ENCODE data around the gene USP14.

USP14 gene

DNA sequence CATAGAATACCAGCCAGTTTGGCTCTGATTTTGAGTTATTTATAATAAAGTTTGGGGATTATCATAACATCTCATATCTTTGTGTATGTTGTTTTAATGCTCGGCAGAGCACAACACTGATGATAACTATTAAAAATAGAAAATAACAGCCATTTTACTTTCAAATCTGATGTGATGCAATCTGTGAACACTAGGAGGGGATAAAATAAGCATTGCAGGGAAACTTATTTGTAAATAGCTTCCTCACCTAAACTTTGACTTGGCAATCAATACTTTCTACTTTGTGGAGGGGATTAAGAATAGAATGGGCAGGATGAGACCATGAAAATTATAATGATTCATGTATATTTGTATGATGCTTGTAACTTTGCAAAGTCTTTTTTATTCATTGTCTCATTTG, 54.4 kb downstream of the USP14 start:
- H3K27ac ChIP-seq (ENCODE audit: low read length), result no peak overlapping the region
- no peak overlapping the region for H3K4me3 ChIP-seq (ENCODE audit: low read depth in 1 of 2, low read length in 2 of 2)
- H3K9me3 ChIP-seq (ENCODE audit: control insufficient read depth in 1 of 2, low read length in 2 of 2), result no peaks in the 10 kb centered on the region
- peaks cover 47 to 68% of the 10 kb centered on the region in 2 donors for H3K36me3 ChIP-seq (ENCODE audit: control insufficient read depth in 1 of 2, insufficient read depth in 2 of 2, low read length in 2 of 2)
- no peaks in the 10 kb centered on the region for H3K27me3 ChIP-seq (ENCODE audit: low read depth, low read length)
- H3K4me1 ChIP-seq (ENCODE audit: control insufficient read depth in 1 of 2, insufficient read depth in 2 of 2, low read length in 2 of 2), result peaks cover 0 to 4% of the 10 kb centered on the region in 2 donors

- Histone ChIP-seq H3K27ac (ENCODE audit: low read length) (no peak overlapping the region), H3K27me3 (ENCODE audit: low read depth, low read length) (no peaks in the 10 kb centered on the region), H3K4me3 (ENCODE audit: low read depth in 1 of 2, low read length in 2 of 2) (no peak overlapping the region), H3K36me3 (ENCODE audit: control insufficient read depth in 1 of 2, insufficient read depth in 2 of 2, low read length in 2 of 2) (peaks cover 54 to 75% of the 10 kb centered on the region in 2 donors), H3K4me1 (ENCODE audit: control insufficient read depth in 1 of 2, insufficient read depth in 2 of 2, low read length in 2 of 2) (peaks cover 0 to 4% of the 10 kb centered on the region in 2 donors), H3K9me3 (ENCODE audit: control insufficient read depth in 1 of 2, low read length in 2 of 2) (no peaks in the 10 kb centered on the region)
Measured at GRCh38 chr18:213505-213904, 55.1 kb downstream of the USP14 start.

- no peaks in the 10 kb centered on the region for H3K27me3 ChIP-seq (ENCODE audit: low read depth, low read length)
- H3K27ac ChIP-seq (ENCODE audit: low read length), result no peak overlapping the region
- H3K4me1 ChIP-seq (ENCODE audit: control insufficient read depth in 1 of 2, insufficient read depth in 2 of 2, low read length in 2 of 2), result peaks cover 0 to 4% of the 10 kb centered on the region in 2 donors
- no peaks in the 10 kb centered on the region for H3K9me3 ChIP-seq (ENCODE audit: control insufficient read depth in 1 of 2, low read length in 2 of 2)
- H3K36me3 ChIP-seq (ENCODE audit: control insufficient read depth in 1 of 2, insufficient read depth in 2 of 2, low read length in 2 of 2), result peaks cover 57 to 78% of the 10 kb centered on the region in 2 donors
- H3K4me3 ChIP-seq (ENCODE audit: low read depth in 1 of 2, low read length in 2 of 2), result no peak overlapping the region
Measured at GRCh38 chr18:213966-214365, 55.6 kb downstream of the USP14 start.

- no peaks in the 10 kb centered on the region for H3K27me3 ChIP-seq (ENCODE audit: low read depth, low read length)
- peaks cover 57 to 67% of the 10 kb centered on the region in 2 donors for H3K36me3 ChIP-seq (ENCODE audit: control insufficient read depth in 1 of 2, insufficient read depth in 2 of 2, low read length in 2 of 2)
- H3K4me3 ChIP-seq (ENCODE audit: low read depth in 1 of 2, low read length in 2 of 2), result no peak overlapping the region
- H3K4me1 ChIP-seq (ENCODE audit: control insufficient read depth in 1 of 2, insufficient read depth in 2 of 2, low read length in 2 of 2), result no peaks in the 10 kb centered on the region
- H3K27ac ChIP-seq (ENCODE audit: low read length), result no peak overlapping the region
- no peaks in the 10 kb centered on the region for H3K9me3 ChIP-seq (ENCODE audit: control insufficient read depth in 1 of 2, low read length in 2 of 2)
Measured at GRCh38 chr18:215448-216010, 57.2 kb downstream of the USP14 start.

- no peak overlapping the region for H3K27ac ChIP-seq (ENCODE audit: low read length)
- H3K36me3 ChIP-seq (ENCODE audit: control insufficient read depth in 1 of 2, insufficient read depth in 2 of 2, low read length in 2 of 2), result peaks cover 45 to 61% of the 10 kb centered on the region in 2 donors
- no peaks in the 10 kb centered on the region for H3K4me1 ChIP-seq (ENCODE audit: control insufficient read depth in 1 of 2, insufficient read depth in 2 of 2, low read length in 2 of 2)
- no peaks in the 10 kb centered on the region for H3K27me3 ChIP-seq (ENCODE audit: low read depth, low read length)
- no peak overlapping the region for H3K4me3 ChIP-seq (ENCODE audit: low read depth in 1 of 2, low read length in 2 of 2)
- no peaks in the 10 kb centered on the region for H3K9me3 ChIP-seq (ENCODE audit: control insufficient read depth in 1 of 2, low read length in 2 of 2)
Measured at GRCh38 chr18:217532-218336, 59.4 kb downstream of the USP14 start.

- Histone ChIP-seq H3K27ac (ENCODE audit: low read length) (no peak overlapping the region), H3K9me3 (ENCODE audit: control insufficient read depth in 1 of 2, low read length in 2 of 2) (no peaks in the 10 kb centered on the region), H3K4me1 (ENCODE audit: control insufficient read depth in 1 of 2, insufficient read depth in 2 of 2, low read length in 2 of 2) (no peaks in the 10 kb centered on the region), H3K36me3 (ENCODE audit: control insufficient read depth in 1 of 2, insufficient read depth in 2 of 2, low read length in 2 of 2) (peaks cover 48 to 62% of the 10 kb centered on the region in 2 donors), H3K27me3 (ENCODE audit: low read depth, low read length) (no peaks in the 10 kb centered on the region), H3K4me3 (ENCODE audit: low read depth in 1 of 2, low read length in 2 of 2) (no peak overlapping the region)
Measured at GRCh38 chr18:220708-221107, 62.4 kb downstream of the USP14 start.

DNA sequence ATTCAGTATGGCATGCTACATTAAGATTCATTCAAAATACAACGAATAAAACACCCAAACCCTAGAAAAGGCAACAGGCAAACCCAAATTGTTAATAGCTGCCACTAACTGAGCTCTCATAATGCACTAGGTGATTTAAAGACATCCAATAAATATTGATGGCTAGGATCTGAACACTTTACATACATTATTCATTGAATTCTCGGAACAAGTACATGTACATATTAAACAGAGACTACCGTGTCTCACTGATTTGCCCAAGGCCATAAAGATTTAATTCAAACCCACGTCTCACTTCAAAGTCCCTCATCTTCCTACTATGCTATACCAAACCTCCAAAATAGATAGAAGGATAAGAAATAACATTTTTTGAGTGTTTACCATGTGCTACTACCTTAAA, 67.4 kb downstream of the USP14 start:
- Histone ChIP-seq H3K27me3 (ENCODE audit: low read depth, low read length) (no peaks in the 10 kb centered on the region), H3K36me3 (ENCODE audit: control insufficient read depth in 1 of 2, insufficient read depth in 2 of 2, low read length in 2 of 2) (peaks cover 34 to 55% of the 10 kb centered on the region in 2 donors), H3K9me3 (ENCODE audit: control insufficient read depth in 1 of 2, low read length in 2 of 2) (no peaks in the 10 kb centered on the region), H3K27ac (ENCODE audit: low read length) (no peak overlapping the region), H3K4me3 (ENCODE audit: low read depth in 1 of 2, low read length in 2 of 2) (no peak overlapping the region), H3K4me1 (ENCODE audit: control insufficient read depth in 1 of 2, insufficient read depth in 2 of 2, low read length in 2 of 2) (no peaks in the 10 kb centered on the region)

DNA sequence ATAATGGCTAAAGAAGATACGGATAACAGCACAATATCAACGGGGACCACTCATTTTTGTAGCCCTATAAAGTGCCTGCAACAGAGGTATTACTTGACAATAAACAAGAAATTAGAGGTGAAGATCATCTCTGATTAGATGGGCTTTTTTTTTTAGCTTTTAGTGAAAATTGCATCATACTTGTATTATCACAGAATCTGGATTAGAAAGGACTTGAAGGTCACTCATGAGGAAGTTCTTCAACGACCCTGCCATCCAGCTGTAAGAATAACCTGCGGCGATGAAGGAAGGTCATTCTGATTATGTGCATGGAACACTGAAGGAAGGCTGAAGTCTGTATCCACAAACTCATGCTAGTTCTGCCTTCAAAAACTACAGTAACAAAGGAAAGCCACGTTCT, 69.0 kb downstream of the USP14 start:
- H3K4me3 ChIP-seq (ENCODE audit: low read depth in 1 of 2, low read length in 2 of 2), result no peak overlapping the region
- H3K27ac ChIP-seq (ENCODE audit: low read length), result no peak overlapping the region
- H3K27me3 ChIP-seq (ENCODE audit: low read depth, low read length), result no peaks in the 10 kb centered on the region
- H3K4me1 ChIP-seq (ENCODE audit: control insufficient read depth in 1 of 2, insufficient read depth in 2 of 2, low read length in 2 of 2), result no peaks in the 10 kb centered on the region
- H3K9me3 ChIP-seq (ENCODE audit: control insufficient read depth in 1 of 2, low read length in 2 of 2), result no peaks in the 10 kb centered on the region
- H3K36me3 ChIP-seq (ENCODE audit: control insufficient read depth in 1 of 2, insufficient read depth in 2 of 2, low read length in 2 of 2), result peaks cover 34 to 52% of the 10 kb centered on the region in 2 donors

- Histone ChIP-seq H3K27ac (ENCODE audit: low read length) (no peak overlapping the region), H3K9me3 (ENCODE audit: control insufficient read depth in 1 of 2, low read length in 2 of 2) (no peaks in the 10 kb centered on the region), H3K4me3 (ENCODE audit: low read depth in 1 of 2, low read length in 2 of 2) (no peak overlapping the region), H3K27me3 (ENCODE audit: low read depth, low read length) (no peaks in the 10 kb centered on the region), H3K4me1 (ENCODE audit: control insufficient read depth in 1 of 2, insufficient read depth in 2 of 2, low read length in 2 of 2) (no peaks in the 10 kb centered on the region), H3K36me3 (ENCODE audit: control insufficient read depth in 1 of 2, insufficient read depth in 2 of 2, low read length in 2 of 2) (peaks cover 32 to 47% of the 10 kb centered on the region in 2 donors)
Measured at GRCh38 chr18:227902-228301, 69.5 kb downstream of the USP14 start.

DNA sequence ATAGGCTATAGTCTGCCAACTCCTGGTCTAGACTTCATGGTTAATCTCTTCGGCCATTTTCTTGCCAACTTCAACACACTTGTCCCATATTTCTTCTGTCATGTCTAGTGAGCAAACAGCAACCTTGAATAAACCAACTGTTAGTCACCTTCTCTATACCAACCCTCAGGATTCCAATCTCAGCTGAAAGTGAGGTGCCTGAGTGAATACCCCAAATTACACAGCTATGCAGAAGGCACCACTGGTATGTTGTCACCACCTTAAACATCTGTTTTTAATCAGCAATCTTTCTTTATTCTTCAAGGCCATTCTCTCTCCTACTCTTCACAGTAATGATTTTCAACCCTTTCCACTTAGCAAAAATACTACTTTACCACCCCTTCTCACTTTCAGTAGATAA, 70.2 kb downstream of the USP14 start:
- H3K9me3 ChIP-seq (ENCODE audit: control insufficient read depth in 1 of 2, low read length in 2 of 2), result no peaks in the 10 kb centered on the region
- H3K4me3 ChIP-seq (ENCODE audit: low read depth in 1 of 2, low read length in 2 of 2), result no peak overlapping the region
- no peak overlapping the region for H3K27ac ChIP-seq (ENCODE audit: low read length)
- peaks cover 27 to 43% of the 10 kb centered on the region in 2 donors for H3K36me3 ChIP-seq (ENCODE audit: control insufficient read depth in 1 of 2, insufficient read depth in 2 of 2, low read length in 2 of 2)
- no peaks in the 10 kb centered on the region for H3K27me3 ChIP-seq (ENCODE audit: low read depth, low read length)
- no peaks in the 10 kb centered on the region for H3K4me1 ChIP-seq (ENCODE audit: control insufficient read depth in 1 of 2, insufficient read depth in 2 of 2, low read length in 2 of 2)

GRCh38 chr18:231563-231962, 73.2 kb downstream of the USP14 start:
- H3K4me1 ChIP-seq (ENCODE audit: control insufficient read depth in 1 of 2, insufficient read depth in 2 of 2, low read length in 2 of 2), result no peaks in the 10 kb centered on the region
- H3K36me3 ChIP-seq (ENCODE audit: control insufficient read depth in 1 of 2, insufficient read depth in 2 of 2, low read length in 2 of 2), result peaks cover 8 to 16% of the 10 kb centered on the region in 2 donors
- H3K4me3 ChIP-seq (ENCODE audit: low read depth in 1 of 2, low read length in 2 of 2), result no peak overlapping the region
- no peaks in the 10 kb centered on the region for H3K9me3 ChIP-seq (ENCODE audit: control insufficient read depth in 1 of 2, low read length in 2 of 2)
- no peak overlapping the region for H3K27ac ChIP-seq (ENCODE audit: low read length)
- H3K27me3 ChIP-seq (ENCODE audit: low read depth, low read length), result no peaks in the 10 kb centered on the region
